HepG2 (cell line): Measurements from ENCODE around the gene DND1. TPM values are rescaled to one million over a fixed set of nuclear protein-coding genes. Genes with fewer than 3 reads are reported as not detected.

ENCODE experiments used
- AHDC1 ChIP-seq: sonication (generic); formaldehyde crosslinking; IDR thresholded peaks from 2 replicates; pipeline ENCODE4 v1.5.1; 2020; ENCODE audit warnings: mild to moderate bottlenecking, missing genetic modification reagents, borderline replicate concordance
- CEBPB ChIP-seq: IDR thresholded peaks from 2 replicates; pipeline ENCODE4 v1.6.1; 2011; ENCODE audit warnings: low read depth, low read length, improper control_type of control experiment, borderline replicate concordance
- LRRFIP1 ChIP-seq: sonication (generic); formaldehyde crosslinking; conservative IDR thresholded peaks from 2 replicates; pipeline ENCODE4 v1.4.0; 2020; ENCODE audit warnings: missing genetic modification reagents
- MAZ ChIP-seq, 2 experiments: sonication (generic) in 1 of 2; formaldehyde crosslinking in 1 of 2; IDR thresholded peaks; 2 replicates each; pipeline versions ENCODE4 v1.5.0 to v1.6.1; 2012 to 2020; ENCODE audit warnings: low read depth in 2 of 2, mild to moderate bottlenecking in 2 of 2, borderline replicate concordance in 1 of 2, improper control_type of control experiment in 1 of 2, low read length in 1 of 2, missing genetic modification reagents in 1 of 2, moderate library complexity in 1 of 2
- MYC ChIP-seq: sonication (generic); formaldehyde crosslinking; IDR thresholded peaks from 2 replicates; pipeline ENCODE4 v1.9.0; 2021; ENCODE audit warnings: missing genetic modification reagents, borderline replicate concordance
- NR2F6 ChIP-seq, 2 experiments: IDR thresholded peaks; 2 replicates each; pipeline ENCODE4 v1.6.1; 2016; ENCODE audit warnings: antibody characterized with exemption in 1 of 2, mild to moderate bottlenecking in 1 of 2
- TFE3 ChIP-seq: IDR thresholded peaks from 2 replicates; pipeline ENCODE4 v1.6.1; 2016
- ZFP36L2 ChIP-seq: sonication (generic); formaldehyde crosslinking; IDR thresholded peaks from 2 replicates; pipeline ENCODE4 v1.4.0; 2020; ENCODE audit warnings: missing genetic modification reagents
- ZNF367 ChIP-seq: sonication (generic); formaldehyde crosslinking; IDR thresholded peaks from 2 replicates; pipeline ENCODE4 v1.4.0; 2020; ENCODE audit warnings: missing genetic modification reagents, borderline replicate concordance
- ZNF543 ChIP-seq: sonication (generic); formaldehyde crosslinking; IDR thresholded peaks from 2 replicates; pipeline ENCODE4 v1.4.0; 2020; ENCODE audit warnings: mild to moderate bottlenecking, missing genetic modification reagents
- polyA plus RNA-seq, 8 experiments: library from polyadenylated mRNA; depleted of rRNA in 3 of 8; stranded (reverse) in 7 of 8; unstranded in 1 of 8; fragments of >200 nt; fragmentation: Illumina TruSeq in 4 of 8; extraction: Trizol in 4 of 8; gene quantifications; 2 replicates each; pipeline versions ENCODE4 v1.2.1 to v1.2.3, GENCODE V29; 2011 to 2016; ENCODE audit warnings: low read depth in 4 of 8, missing spikeins in 1 of 8, mixed read lengths in 1 of 8; ENCODE audit not compliant: insufficient read depth in 1 of 8
- total RNA-seq, 5 experiments: library from RNA; depleted of rRNA; stranded (reverse); fragments of >200 nt; fragmentation: Illumina TruSeq; extraction: Trizol; gene quantifications; 2 replicates each; pipeline ENCODE4 v1.2.3, GENCODE V29; 2016; ENCODE audit warnings: low read depth in 1 of 5
- TF ChIP-seq, protein P1 (sequence below): sonication (generic); formaldehyde crosslinking; conservative IDR thresholded peaks from 2 replicates; pipeline ENCODE4 v1.4.0; 2020; ENCODE audit warnings: missing genetic modification reagents

DND1 gene
- total and polyA plus RNA-seq, 2 of the 13 experiments (the other 11 are each of a cell fraction or from before 2014, with no cell fraction given), result 0.48 to 0.55 TPM

- TF ChIP-seq AHDC1 (CRISPR knock-in tag), result no peak
- no peak for TF ChIP-seq ZFP36L2 (CRISPR knock-in tag)
- TF ChIP-seq NR2F6 (IDR thresholded peaks at IDR 0.05), result 0 out of 2 replicates have a peak, but pooled peaks have one; percentile 11
- peak; percentile 49; the same call in 1 of the 2 replicates for TF ChIP-seq NR2F6 (CRISPR knock-in tag; IDR thresholded peaks at IDR 0.05)
- peak; percentile 54; the same call in 1 of the 2 replicates for TF ChIP-seq TFE3 (CRISPR knock-in tag)
- TF ChIP-seq CEBPB, result no peak
- TF ChIP-seq MYC (CRISPR knock-in tag), result peak; percentile 76; the same call in 1 of the 2 replicates
- TF ChIP-seq LRRFIP1, result no peak
- TF ChIP-seq, protein P1, sequence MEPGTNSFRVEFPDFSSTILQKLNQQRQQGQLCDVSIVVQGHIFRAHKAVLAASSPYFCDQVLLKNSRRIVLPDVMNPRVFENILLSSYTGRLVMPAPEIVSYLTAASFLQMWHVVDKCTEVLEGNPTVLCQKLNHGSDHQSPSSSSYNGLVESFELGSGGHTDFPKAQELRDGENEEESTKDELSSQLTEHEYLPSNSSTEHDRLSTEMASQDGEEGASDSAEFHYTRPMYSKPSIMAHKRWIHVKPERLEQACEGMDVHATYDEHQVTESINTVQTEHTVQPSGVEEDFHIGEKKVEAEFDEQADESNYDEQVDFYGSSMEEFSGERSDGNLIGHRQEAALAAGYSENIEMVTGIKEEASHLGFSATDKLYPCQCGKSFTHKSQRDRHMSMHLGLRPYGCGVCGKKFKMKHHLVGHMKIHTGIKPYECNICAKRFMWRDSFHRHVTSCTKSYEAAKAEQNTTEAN (CRISPR knock-in tag), result no peak
- peak; percentile 61; the same call in 1 of the 2 replicates for TF ChIP-seq ZNF543 (CRISPR knock-in tag)
- peak; percentile 89 for TF ChIP-seq MAZ (IDR thresholded peaks at IDR 0.05; ENCODE audit: borderline replicate concordance, low read depth, low read length)
- TF ChIP-seq MAZ (CRISPR knock-in tag; IDR thresholded peaks at IDR 0.05; ENCODE audit: low read depth), result peak; percentile 93
- no peak for TF ChIP-seq ZNF367 (CRISPR knock-in tag)
Observed at GRCh38 chr5:140664359-140665119, 8.8 kb downstream of the DND1 start, which contains the start of gene WDR55 (continued).
